ENCODE measurements around the gene TMEM229B. TPM values are rescaled to one million over a fixed set of nuclear protein-coding genes. Genes with fewer than 3 reads are reported as not detected.

TMEM229B gene
- total and polyA plus RNA-seq, 4 donors = 13.9 to 56.0 (median 40.7) TPM

DNA sequence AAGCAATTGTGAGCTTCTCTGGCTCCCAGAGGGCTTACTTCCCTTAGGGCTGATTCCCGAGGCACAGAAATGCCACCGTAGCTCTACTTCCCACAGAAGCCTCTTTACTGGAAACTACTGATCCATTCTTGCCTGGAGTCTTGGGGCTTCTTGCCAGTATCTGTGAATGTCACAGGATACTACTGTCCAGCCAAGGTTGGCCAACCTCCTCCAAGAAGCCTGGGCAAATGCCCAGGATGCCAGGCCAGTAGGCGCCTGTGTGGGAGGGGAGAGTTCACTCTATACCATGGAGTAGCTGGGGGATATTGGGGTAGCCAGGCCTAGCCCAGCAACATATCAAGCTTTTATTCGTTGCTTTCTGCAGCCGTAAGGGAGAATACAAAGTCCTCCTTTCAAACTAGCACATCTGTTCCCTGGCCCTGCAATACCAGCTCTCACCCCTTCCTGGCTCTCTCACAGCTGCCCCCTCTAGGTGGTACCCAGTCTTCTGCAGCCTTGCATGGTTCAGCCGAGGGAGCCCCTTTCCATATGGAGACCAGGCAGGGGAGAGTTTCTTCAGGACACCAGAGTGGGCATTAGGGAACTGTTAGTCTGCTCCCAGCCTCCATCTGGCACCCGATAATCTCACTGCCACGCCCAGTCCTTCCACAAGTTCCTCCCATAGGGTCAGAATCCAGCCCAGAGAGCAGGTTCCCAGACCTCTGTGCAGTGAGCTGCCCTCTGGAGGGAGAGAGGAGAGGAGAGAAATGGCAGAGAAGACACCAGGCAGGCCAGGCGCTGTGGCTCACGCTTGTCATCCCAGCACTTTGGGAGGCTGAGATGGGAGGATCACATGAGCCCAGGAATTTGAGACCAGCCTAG, 52.3 kb downstream of the TMEM229B start:
- Histone ChIP-seq H3K27ac (ENCODE audit: low read depth, low read length) (peak overlapping the region; percentile 55), H3K36me3 (ENCODE audit: control insufficient read depth, insufficient read depth, low read length) (no peaks in the 10 kb centered on the region), H3K27me3 (ENCODE audit: control insufficient read depth, insufficient read depth, low read length) (no peaks in the 10 kb centered on the region), H3K4me1 (ENCODE audit: control insufficient read depth, insufficient read depth, low read length) (peaks cover 17% of the 10 kb centered on the region), H3K9me3 (ENCODE audit: control insufficient read depth, insufficient read depth, low read length) (no peaks in the 10 kb centered on the region), H3K4me3 (ENCODE audit: low read depth, low read length) (no peak overlapping the region)
- peak in 4 of 6 donors; percentile 13 to 85 (median 44) for DNase-seq (ENCODE audit: low read depth in 4 of 6, low spot score in 6 of 6)
- 45% methylated on average over 4 of the region's 10 CpGs for WGBS (ENCODE audit: insufficient coverage)

DNA sequence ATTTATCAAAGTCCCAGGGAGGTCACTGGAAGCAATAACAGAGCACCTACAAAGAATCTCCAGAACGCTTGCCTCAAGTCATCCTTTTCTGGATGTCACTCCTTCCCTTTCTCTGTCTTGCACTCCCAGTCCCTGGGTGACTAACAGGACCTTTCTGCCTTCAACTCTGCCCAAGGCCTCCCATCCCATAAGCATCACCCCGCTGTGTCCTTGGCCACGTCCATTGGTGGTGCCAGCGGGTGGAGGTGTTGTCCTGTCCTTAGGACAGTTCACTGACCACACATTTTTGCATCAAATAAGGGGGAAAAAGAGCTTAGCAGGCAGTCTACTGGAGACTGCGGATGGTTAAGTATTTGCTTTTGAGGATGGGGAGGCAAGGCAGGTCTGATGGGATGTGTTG, 52.9 kb downstream of the TMEM229B start:
- H3K9me3 ChIP-seq (ENCODE audit: control insufficient read depth, insufficient read depth, low read length) = no peaks in the 10 kb centered on the region
- H3K4me1 ChIP-seq (ENCODE audit: control insufficient read depth, insufficient read depth, low read length) = peaks cover 17% of the 10 kb centered on the region
- DNase-seq (ENCODE audit: low read depth in 4 of 6, low spot score in 6 of 6) = no peak
- H3K4me3 ChIP-seq (ENCODE audit: low read depth, low read length) = no peak overlapping the region
- no peaks in the 10 kb centered on the region for H3K36me3 ChIP-seq (ENCODE audit: control insufficient read depth, insufficient read depth, low read length)
- peak overlapping the region; percentile 55 for H3K27ac ChIP-seq (ENCODE audit: low read depth, low read length)
- 91% methylated on average over 1 of the region's 5 CpGs for WGBS (ENCODE audit: insufficient coverage)
- no peaks in the 10 kb centered on the region for H3K27me3 ChIP-seq (ENCODE audit: control insufficient read depth, insufficient read depth, low read length)

DNA sequence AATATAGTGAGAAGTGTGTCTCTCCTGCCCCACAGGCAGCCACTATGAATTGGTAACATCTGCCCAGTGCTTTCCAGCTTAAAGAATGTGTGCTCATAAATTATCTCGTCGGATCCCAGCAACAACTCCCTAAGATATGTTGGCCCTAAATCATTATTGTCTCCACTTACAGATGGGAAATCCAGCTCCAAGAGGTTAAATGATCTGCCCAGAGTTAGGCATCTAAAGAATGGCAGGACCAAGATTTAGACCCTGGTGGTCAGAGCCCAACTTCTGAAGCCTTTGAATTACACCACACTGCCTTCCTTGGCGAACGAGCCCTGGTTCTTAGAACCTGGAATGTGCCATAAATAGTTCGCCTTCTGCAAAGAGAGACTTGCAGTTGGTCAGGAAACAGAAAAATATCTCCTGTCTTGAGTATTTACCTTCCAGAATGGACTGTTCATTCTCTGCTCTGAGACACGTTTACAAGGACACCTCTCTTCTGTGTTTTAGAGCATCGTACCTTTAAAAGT, 56.4 kb downstream of the TMEM229B start:
- Histone ChIP-seq H3K27me3 (ENCODE audit: control insufficient read depth, insufficient read depth, low read length) (no peaks in the 10 kb centered on the region), H3K4me3 (ENCODE audit: low read depth, low read length) (no peak overlapping the region), H3K36me3 (ENCODE audit: control insufficient read depth, insufficient read depth, low read length) (no peaks in the 10 kb centered on the region), H3K9me3 (ENCODE audit: control insufficient read depth, insufficient read depth, low read length) (no peaks in the 10 kb centered on the region), H3K27ac (ENCODE audit: low read depth, low read length) (no peak overlapping the region), H3K4me1 (ENCODE audit: control insufficient read depth, insufficient read depth, low read length) (peaks cover 19% of the 10 kb centered on the region)
- peak in 1 of 6 donors; percentile 16 for DNase-seq (ENCODE audit: low read depth in 4 of 6, low spot score in 6 of 6)
- 52% methylated on average over 7 of the region's 7 CpGs for WGBS (ENCODE audit: insufficient coverage)

DNA sequence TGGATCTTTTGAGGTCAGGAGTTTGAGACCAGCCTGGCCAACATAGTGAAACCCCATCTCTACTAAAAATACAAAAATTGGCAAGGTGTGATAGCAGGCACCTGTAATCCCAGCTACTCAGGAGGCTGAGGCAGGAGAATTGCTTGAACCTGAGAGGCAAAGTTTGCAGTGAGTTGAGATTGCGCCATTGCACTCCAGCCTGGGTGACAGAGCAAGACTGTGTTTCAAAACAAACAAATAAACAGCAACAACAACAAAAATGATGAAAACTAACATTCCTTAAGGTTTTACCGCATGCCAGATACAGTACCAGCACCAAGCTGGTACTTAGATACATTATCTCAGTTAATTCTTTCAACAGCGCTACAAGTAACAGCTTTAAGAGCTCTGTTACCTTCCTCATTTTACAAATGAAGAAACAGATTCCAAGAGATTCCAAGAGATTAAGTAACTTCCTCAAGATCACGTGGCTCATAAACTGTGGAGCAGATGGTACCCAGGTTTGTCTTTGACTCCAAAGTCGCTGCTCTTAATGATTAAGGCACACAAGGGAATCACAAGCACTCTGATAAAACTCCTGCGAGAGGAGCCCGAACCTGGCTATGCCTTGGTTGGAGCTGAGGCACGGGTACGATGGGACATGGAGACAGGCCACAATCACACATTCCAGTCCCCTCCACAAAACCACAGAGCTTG, 58.9 kb downstream of the TMEM229B start:
- Histone ChIP-seq H3K4me1 (ENCODE audit: control insufficient read depth, insufficient read depth, low read length) (peaks cover 12% of the 10 kb centered on the region), H3K27me3 (ENCODE audit: control insufficient read depth, insufficient read depth, low read length) (peaks cover 2% of the 10 kb centered on the region), H3K4me3 (ENCODE audit: low read depth, low read length) (no peak overlapping the region), H3K27ac (ENCODE audit: low read depth, low read length) (no peak overlapping the region), H3K9me3 (ENCODE audit: control insufficient read depth, insufficient read depth, low read length) (no peaks in the 10 kb centered on the region), H3K36me3 (ENCODE audit: control insufficient read depth, insufficient read depth, low read length) (no peaks in the 10 kb centered on the region)
- peak in 1 of 6 donors; percentile 69 for DNase-seq (ENCODE audit: low read depth in 4 of 6, low spot score in 6 of 6)
- WGBS (ENCODE audit: insufficient coverage) = 84% methylated on average over 7 of the region's 9 CpGs

DNA sequence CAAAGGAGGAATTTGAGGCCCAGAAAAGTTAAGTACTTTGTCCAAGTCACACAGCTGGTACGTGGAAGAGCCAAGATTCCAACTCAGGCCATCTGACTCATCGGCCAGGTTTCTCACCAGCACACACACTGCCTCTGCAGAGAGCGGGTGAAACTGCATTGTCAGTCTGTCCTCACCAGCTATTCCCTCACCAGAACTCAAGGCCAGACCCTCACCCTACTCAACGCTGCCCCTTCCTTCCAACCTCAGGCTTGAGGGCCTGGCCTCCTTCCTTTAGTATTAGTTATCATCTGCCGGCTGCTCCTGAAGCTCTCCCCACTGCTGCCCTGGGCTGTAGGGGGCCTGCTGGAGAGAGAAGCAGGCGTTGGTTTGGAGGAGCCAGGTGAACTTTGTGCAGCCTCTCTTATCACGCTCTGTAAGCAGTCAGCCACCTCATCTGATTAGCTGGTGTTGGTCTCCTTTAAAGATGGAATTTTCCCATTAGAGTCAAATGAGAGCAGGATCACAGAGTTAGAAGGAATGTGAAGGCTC, 60.0 kb downstream of the TMEM229B start:
- 90% methylated on average over 5 of the region's 7 CpGs for WGBS (ENCODE audit: insufficient coverage)
- Histone ChIP-seq H3K4me3 (ENCODE audit: low read depth, low read length) (no peak overlapping the region), H3K4me1 (ENCODE audit: control insufficient read depth, insufficient read depth, low read length) (peaks cover 12% of the 10 kb centered on the region), H3K36me3 (ENCODE audit: control insufficient read depth, insufficient read depth, low read length) (no peaks in the 10 kb centered on the region), H3K27me3 (ENCODE audit: control insufficient read depth, insufficient read depth, low read length) (peaks cover 2% of the 10 kb centered on the region), H3K27ac (ENCODE audit: low read depth, low read length) (no peak overlapping the region), H3K9me3 (ENCODE audit: control insufficient read depth, insufficient read depth, low read length) (no peaks in the 10 kb centered on the region)
- no peak for DNase-seq (ENCODE audit: low read depth in 4 of 6, low spot score in 6 of 6)

DNA sequence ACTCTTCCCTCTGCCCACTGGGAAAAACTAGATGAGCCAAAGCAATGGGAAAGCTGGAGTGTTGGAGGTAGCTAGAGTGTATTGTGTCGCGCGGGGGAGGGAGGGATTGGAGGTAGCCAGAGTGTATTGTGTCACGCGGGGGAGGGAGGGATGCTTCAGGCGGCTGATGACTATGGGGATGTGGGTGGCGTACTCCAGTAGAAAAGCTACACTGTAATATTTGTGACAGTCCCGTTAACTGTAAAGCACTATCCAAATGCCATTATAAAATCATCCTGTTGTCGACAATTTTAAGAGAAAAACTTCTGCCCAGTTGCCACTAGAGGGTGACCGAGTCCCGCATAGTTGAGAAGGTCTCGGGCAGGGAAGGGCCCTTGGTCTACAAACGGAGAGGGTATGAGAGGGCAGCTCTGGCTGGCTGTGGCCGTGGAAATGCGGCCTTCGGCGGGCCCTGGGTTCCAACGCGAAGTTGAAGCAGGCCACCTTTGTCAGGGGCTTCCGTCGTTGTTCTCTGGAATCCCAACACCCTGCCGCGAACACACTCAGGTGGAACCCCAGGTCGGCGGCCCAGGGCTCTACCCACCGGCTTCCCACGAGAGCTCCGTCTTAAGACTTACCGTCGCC, 61.4 kb downstream of the TMEM229B start:
- DNase-seq (ENCODE audit: low read depth in 4 of 6, low spot score in 6 of 6) = peak; percentile 59 to 95 (median 70)
- Histone ChIP-seq H3K36me3 (ENCODE audit: control insufficient read depth, insufficient read depth, low read length) (no peaks in the 10 kb centered on the region), H3K4me1 (ENCODE audit: control insufficient read depth, insufficient read depth, low read length) (peaks cover 12% of the 10 kb centered on the region), H3K27ac (ENCODE audit: low read depth, low read length) (no peak overlapping the region), H3K27me3 (ENCODE audit: control insufficient read depth, insufficient read depth, low read length) (peaks cover 2% of the 10 kb centered on the region), H3K4me3 (ENCODE audit: low read depth, low read length) (no peak overlapping the region), H3K9me3 (ENCODE audit: control insufficient read depth, insufficient read depth, low read length) (no peaks in the 10 kb centered on the region)
- 35% methylated on average over 24 of the region's 30 CpGs for WGBS (ENCODE audit: insufficient coverage)

DNA sequence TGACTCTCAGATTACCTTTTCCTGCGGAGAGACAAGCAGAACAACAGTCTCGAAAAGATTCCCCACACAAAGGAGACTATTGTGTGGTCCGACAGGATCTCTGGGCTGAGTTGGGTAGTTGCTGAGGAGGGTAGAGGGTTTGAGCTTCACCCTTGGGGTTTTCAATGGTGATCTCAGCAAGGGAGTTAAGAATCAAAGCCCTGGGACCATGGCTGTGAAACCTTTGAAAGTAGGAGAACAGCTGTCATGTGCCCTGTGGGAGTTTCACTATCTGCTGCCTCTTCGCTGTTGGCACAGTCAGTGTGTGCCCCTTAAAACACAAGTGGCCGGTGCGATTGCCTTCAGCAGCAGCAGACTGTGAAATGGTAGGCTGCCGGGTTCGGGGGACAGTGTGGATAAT, 62.4 kb downstream of the TMEM229B start:
- DNase-seq (ENCODE audit: low read depth in 4 of 6, low spot score in 6 of 6) = no peak
- WGBS (ENCODE audit: insufficient coverage) = 17% methylated on average over 1 of the region's 8 CpGs
- Histone ChIP-seq H3K27me3 (ENCODE audit: control insufficient read depth, insufficient read depth, low read length) (peaks cover 2% of the 10 kb centered on the region), H3K36me3 (ENCODE audit: control insufficient read depth, insufficient read depth, low read length) (no peaks in the 10 kb centered on the region), H3K9me3 (ENCODE audit: control insufficient read depth, insufficient read depth, low read length) (no peaks in the 10 kb centered on the region), H3K4me3 (ENCODE audit: low read depth, low read length) (no peak overlapping the region), H3K27ac (ENCODE audit: low read depth, low read length) (no peak overlapping the region), H3K4me1 (ENCODE audit: control insufficient read depth, insufficient read depth, low read length) (peaks cover 12% of the 10 kb centered on the region)

DNA sequence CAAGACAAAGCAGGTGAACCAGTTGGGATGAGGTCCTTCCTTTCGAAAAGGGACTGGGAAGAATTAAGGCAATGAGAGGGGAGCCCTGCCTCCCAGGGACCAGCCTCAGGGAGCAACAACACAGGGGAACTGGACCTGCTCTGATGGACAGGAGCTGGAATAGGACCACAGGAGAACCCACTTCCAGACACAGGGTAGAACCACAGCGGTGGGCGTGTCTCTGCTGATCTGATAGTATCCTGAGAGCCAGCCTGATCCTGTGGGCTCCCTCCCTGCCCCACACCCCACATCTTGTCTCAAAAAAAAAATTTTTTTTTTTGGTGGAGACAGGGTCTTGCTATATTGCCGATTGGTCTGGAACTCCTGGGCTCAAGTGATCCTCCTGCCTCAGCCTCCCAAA, 62.9 kb downstream of the TMEM229B start:
- peaks cover 2% of the 10 kb centered on the region for H3K27me3 ChIP-seq (ENCODE audit: control insufficient read depth, insufficient read depth, low read length)
- DNase-seq (ENCODE audit: low read depth in 4 of 6, low spot score in 6 of 6) = no peak
- H3K4me3 ChIP-seq (ENCODE audit: low read depth, low read length) = no peak overlapping the region
- H3K9me3 ChIP-seq (ENCODE audit: control insufficient read depth, insufficient read depth, low read length) = no peaks in the 10 kb centered on the region
- 96% methylated on average over 4 of the region's 4 CpGs for WGBS (ENCODE audit: insufficient coverage)
- H3K27ac ChIP-seq (ENCODE audit: low read depth, low read length) = no peak overlapping the region
- no peaks in the 10 kb centered on the region for H3K36me3 ChIP-seq (ENCODE audit: control insufficient read depth, insufficient read depth, low read length)
- peaks cover 12% of the 10 kb centered on the region for H3K4me1 ChIP-seq (ENCODE audit: control insufficient read depth, insufficient read depth, low read length)

DNA sequence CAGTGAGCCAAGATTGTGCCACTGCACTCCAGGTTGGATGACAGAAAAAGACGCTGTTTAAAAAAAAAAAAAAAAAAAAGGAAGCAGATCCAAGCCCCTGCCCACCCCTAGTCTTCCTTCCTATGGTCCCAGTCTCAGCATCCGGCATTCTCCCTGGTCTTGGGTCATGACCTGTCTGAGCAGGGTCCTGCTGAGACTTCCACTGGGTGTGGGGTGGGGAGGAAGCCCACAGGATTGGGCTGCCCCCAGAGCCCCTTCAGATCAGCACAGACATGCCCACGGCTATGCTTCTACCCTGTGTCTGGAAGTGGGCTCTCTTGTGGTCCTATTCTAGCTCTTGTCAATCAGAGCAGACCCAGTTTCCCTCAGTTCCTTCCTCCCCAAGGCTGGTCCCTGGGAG, 64.0 kb downstream of the TMEM229B start:
- H3K9me3 ChIP-seq (ENCODE audit: control insufficient read depth, insufficient read depth, low read length) = no peaks in the 10 kb centered on the region
- H3K4me1 ChIP-seq (ENCODE audit: control insufficient read depth, insufficient read depth, low read length) = peaks cover 12% of the 10 kb centered on the region
- DNase-seq (ENCODE audit: low read depth in 4 of 6, low spot score in 6 of 6) = no peak
- no peak overlapping the region for H3K4me3 ChIP-seq (ENCODE audit: low read depth, low read length)
- WGBS (ENCODE audit: insufficient coverage) = 83% methylated on average over 1 of the region's 3 CpGs
- H3K27me3 ChIP-seq (ENCODE audit: control insufficient read depth, insufficient read depth, low read length) = peaks cover 2% of the 10 kb centered on the region
- H3K27ac ChIP-seq (ENCODE audit: low read depth, low read length) = no peak overlapping the region
- no peaks in the 10 kb centered on the region for H3K36me3 ChIP-seq (ENCODE audit: control insufficient read depth, insufficient read depth, low read length)

All from spinal cord (tissue), 10 donors.